ENCODE results near the gene PRKD2. TPM values are rescaled to one million over a fixed set of nuclear protein-coding genes. Genes with fewer than 3 reads are reported as not detected.

PRKD2 gene
- total and polyA plus RNA-seq, 2 experiments from 2014 or later = 15.6 to 37.9 TPM

GRCh38 chr19:46626446-46626845 is 90.5 kb downstream of the PRKD2 start:
- no peak for DNase-seq (ENCODE audit: low spot score)
- no peak overlapping the region for H3K4me2 ChIP-seq
- no peak overlapping the region for H3K4me3 ChIP-seq
- H3K27ac ChIP-seq = no peak overlapping the region
- WGBS (ENCODE audit: low lambda C conversion rate, missing lambda C conversion rate) = 87% methylated on average over 14 of the region's 14 CpGs
- TF ChIP-seq EZH2phosphoT487 (IDR thresholded peaks at IDR 0.05; ENCODE audit: low read depth, severe bottlenecking, unreplicated experiment) (no peak), CTCF (IDR thresholded peaks at IDR 0.05; ENCODE audit: poor library complexity) (no peak), EZH2 (IDR thresholded peaks at IDR 0.05; ENCODE audit: borderline replicate concordance) (no peak)
- no peaks in the 10 kb centered on the region for H3K9me2 ChIP-seq (replicated peaks; ENCODE audit: insufficient read depth)
- no peaks in the 10 kb centered on the region for H3K36me3 ChIP-seq (replicated peaks; ENCODE audit: insufficient read depth, low read depth)
- no peak overlapping the region for H2AFZ ChIP-seq
- no peaks in the 10 kb centered on the region for H4K20me1 ChIP-seq (ENCODE audit: insufficient read depth, poor library complexity, severe bottlenecking)
- peaks cover 13% of the 10 kb centered on the region for H3K4me1 ChIP-seq (ENCODE audit: insufficient read depth)
- no peaks in the 10 kb centered on the region for H3K27me3 ChIP-seq
- H3K9me3 ChIP-seq (ENCODE audit: low read depth) = no peaks in the 10 kb centered on the region
- no peaks in the 10 kb centered on the region for H3K79me2 ChIP-seq

- no peak overlapping the region for H2AFZ ChIP-seq
- WGBS (ENCODE audit: low lambda C conversion rate, missing lambda C conversion rate) = 86% methylated on average over 12 of the region's 12 CpGs
- H3K9me2 ChIP-seq (replicated peaks; ENCODE audit: insufficient read depth) = no peaks in the 10 kb centered on the region
- H3K9me3 ChIP-seq (ENCODE audit: low read depth) = no peaks in the 10 kb centered on the region
- no peak overlapping the region for H3K4me3 ChIP-seq
- no peaks in the 10 kb centered on the region for H3K79me2 ChIP-seq
- H3K4me2 ChIP-seq = no peak overlapping the region
- H3K36me3 ChIP-seq (replicated peaks; ENCODE audit: insufficient read depth, low read depth) = no peaks in the 10 kb centered on the region
- no peaks in the 10 kb centered on the region for H3K27me3 ChIP-seq
- H4K20me1 ChIP-seq (ENCODE audit: insufficient read depth, poor library complexity, severe bottlenecking) = no peaks in the 10 kb centered on the region
- peaks cover 16% of the 10 kb centered on the region for H3K4me1 ChIP-seq (ENCODE audit: insufficient read depth)
- no peak for TF ChIP-seq EZH2 (IDR thresholded peaks at IDR 0.05; ENCODE audit: borderline replicate concordance)
- TF ChIP-seq EZH2phosphoT487 (IDR thresholded peaks at IDR 0.05; ENCODE audit: low read depth, severe bottlenecking, unreplicated experiment) = no peak
- TF ChIP-seq CTCF (IDR thresholded peaks at IDR 0.05; ENCODE audit: poor library complexity) = no peak
- H3K27ac ChIP-seq = peak overlapping the region; percentile 75
- no peak for DNase-seq (ENCODE audit: low spot score)
Measured at GRCh38 chr19:46625731-46626130, 91.2 kb downstream of the PRKD2 start.

- H3K9me3 ChIP-seq (ENCODE audit: low read depth) = no peaks in the 10 kb centered on the region
- H2AFZ ChIP-seq = no peak within 1 kb of the TSS
- TF ChIP-seq CTCF (IDR thresholded peaks at IDR 0.05; ENCODE audit: poor library complexity) = no peak
- no peak for TF ChIP-seq EZH2phosphoT487 (IDR thresholded peaks at IDR 0.05; ENCODE audit: low read depth, severe bottlenecking, unreplicated experiment)
- no peak for TF ChIP-seq EZH2 (IDR thresholded peaks at IDR 0.05; ENCODE audit: borderline replicate concordance)
- peak within 1 kb of the TSS; percentile 75 for H3K27ac ChIP-seq
- peak within 1 kb of the TSS; percentile 61 for H3K4me2 ChIP-seq
- H3K4me1 ChIP-seq (ENCODE audit: insufficient read depth) = peaks cover 20% of the 10 kb centered on the region
- H3K9me2 ChIP-seq (replicated peaks; ENCODE audit: insufficient read depth) = no peaks in the 10 kb centered on the region
- H3K36me3 ChIP-seq (replicated peaks; ENCODE audit: insufficient read depth, low read depth) = no peaks in the 10 kb centered on the region
- no peaks in the 10 kb centered on the region for H3K27me3 ChIP-seq
- H3K4me3 ChIP-seq = no peak within 1 kb of the TSS
- 38% methylated on average over 6 of the region's 13 CpGs for WGBS (ENCODE audit: low lambda C conversion rate, missing lambda C conversion rate)
- no peaks in the 10 kb centered on the region for H4K20me1 ChIP-seq (ENCODE audit: insufficient read depth, poor library complexity, severe bottlenecking)
- DNase-seq (ENCODE audit: low spot score) = peak; percentile 62
- no peaks in the 10 kb centered on the region for H3K79me2 ChIP-seq
Measured at GRCh38 chr19:46624958-46625661, 91.8 kb downstream of the PRKD2 start, which contains the start of gene PTGIR. PTGIR (minus strand) TSS chr19:46625089; CDS start chr19:46624225, 864 bp downstream.

MicroRNA genes within 50 kb of the gene (microRNA counts, 767-probe panel; counts per million panel counts)
- not detected for microRNA hsa-miR-320e

Small RNAs within 50 kb of the gene (microRNA-seq; reads per million reads assigned to microRNA genes)
- gene MIR320E = 17.0 reads per million, percentile 36 among the genes with 10 or more reads in this experiment

Small RNAs within 50 kb of the gene (small RNA-seq; reads per million reads assigned to genes)
- not detected for gene MIR320E
- gene RF00019 = not detected
- gene RN7SL364P = 2.7 reads per million, percentile 90 among the genes with 10 or more reads in this experiment

Other genes starting within 250 kb of the PRKD2 start
- gene PNMA8A, start 245.6 kb downstream of the PRKD2 start, total RNA-seq = 11.2 and 11.4 TPM in 2 replicates
- gene PNMA8A, start 245.6 kb downstream of the PRKD2 start, polyA plus RNA-seq = 5.5 and 6.4 TPM in 2 replicates
- 0.32 and 1.0 TPM in 2 replicates for gene PNMA8B, start 221.2 kb downstream of the PRKD2 start, total RNA-seq
- 0.50 and 0.57 TPM in 2 replicates for gene PNMA8B, start 221.2 kb downstream of the PRKD2 start, polyA plus RNA-seq
- gene CALM3, start 115.8 kb downstream of the PRKD2 start, total RNA-seq = 185 and 246 TPM in 2 replicates
- gene CALM3, start 115.8 kb downstream of the PRKD2 start, polyA plus RNA-seq = 220 and 237 TPM in 2 replicates
- 3.2 and 5.2 TPM in 2 replicates for gene PTGIR, start 92.0 kb downstream of the PRKD2 start, total RNA-seq
- 3.4 and 4.8 TPM in 2 replicates for gene PTGIR, start 92.0 kb downstream of the PRKD2 start, polyA plus RNA-seq
- gene GNG8, start 80.9 kb downstream of the PRKD2 start, total RNA-seq = not detected in 2 replicates
- gene GNG8, start 80.9 kb downstream of the PRKD2 start, polyA plus RNA-seq = 2.4 and 4.6 TPM in 2 replicates
- 12.7 and 18.4 TPM in 2 replicates for gene DACT3, start 55.9 kb downstream of the PRKD2 start, total RNA-seq
- 17.4 and 18.4 TPM in 2 replicates for gene DACT3, start 55.9 kb downstream of the PRKD2 start, polyA plus RNA-seq
- gene FKRP, start 28.9 kb upstream of the PRKD2 start, total RNA-seq = 17.0 and 18.7 TPM in 2 replicates
- gene FKRP, start 28.9 kb upstream of the PRKD2 start, polyA plus RNA-seq = 21.2 and 23.6 TPM in 2 replicates
- 57.6 and 64.1 TPM in 2 replicates for gene STRN4, start 29.3 kb upstream of the PRKD2 start, total RNA-seq
- 58.0 and 63.7 TPM in 2 replicates for gene STRN4, start 29.3 kb upstream of the PRKD2 start, polyA plus RNA-seq
- gene SLC1A5, start 71.5 kb upstream of the PRKD2 start, total RNA-seq = 84.6 and 87.9 TPM in 2 replicates
- gene SLC1A5, start 71.5 kb upstream of the PRKD2 start, polyA plus RNA-seq = 171 and 176 TPM in 2 replicates
- gene AP2S1, start 133.7 kb upstream of the PRKD2 start, total RNA-seq = 109 and 129 TPM in 2 replicates
- gene AP2S1, start 133.7 kb upstream of the PRKD2 start, polyA plus RNA-seq = 349 and 392 TPM in 2 replicates
- 44.3 and 48.1 TPM in 2 replicates for gene ARHGAP35, start 143.9 kb upstream of the PRKD2 start, total RNA-seq
- 11.5 and 18.6 TPM in 2 replicates for gene ARHGAP35, start 143.9 kb upstream of the PRKD2 start, polyA plus RNA-seq